PC-3 (cell line): ENCODE results near the gene CLIC1. TPM values are rescaled to one million over a fixed set of nuclear protein-coding genes. Genes with fewer than 3 reads are reported as not detected.

Experiments
- ATAC-seq: fragments of 200-7000 bp; cut with Tn5 transposase; 2 replicates; pipeline ENCODE4 v1.9.1; 2020; ENCODE audit warnings: mild to moderate bottlenecking, moderate library complexity
- BruUV-seq: library from RNA; stranded (reverse); fragments of 400-500 nt; replicated peaks from 2 replicates; lab custom pipeline; 2021; lab: Mats Ljungman, UMichigan
- CTCF ChIA-PET: fragments of 300-600 bp; sonication (Branson Sonifier 250); formaldehyde crosslinking; loops from one replicate; lab custom pipeline; 2022; ENCODE audit warnings: antibody characterized with exemption; lab: Charles Lee
- POLR2A ChIA-PET: fragments of 300-600 bp; sonication (Branson Sonifier 250); formaldehyde crosslinking; loops from one replicate; lab custom pipeline; 2022; ENCODE audit warnings: antibody characterized with exemption; ENCODE audit not compliant: unreplicated experiment; lab: Charles Lee
- DNase-seq: peaks from one replicate; pipeline ENCODE4 v3.0.0-alpha.2; 2015
- H2AFZ ChIP-seq: fragments of 300-600 bp; sonication (generic); 2 replicates; pipeline ENCODE4 v1.6.0; 2016; ENCODE audit warnings: antibody characterized with exemption, low read length
- H3F3A ChIP-seq: fragments of 300-600 bp; sonication (generic); one replicate; pipeline ENCODE4 v1.6.0; 2017; ENCODE audit warnings: antibody characterized with exemption, low read length, control low read depth, mild to moderate bottlenecking; ENCODE audit not compliant: unreplicated experiment
- H3K27ac ChIP-seq: fragments of 300-600 bp; sonication (generic); 2 replicates; pipeline ENCODE4 v1.5.1; 2016; ENCODE audit warnings: mild to moderate bottlenecking, low read length
- H3K27me3 ChIP-seq: fragments of 300-600 bp; sonication (generic); 2 replicates; pipeline ENCODE4 v1.6.1; 2016; ENCODE audit warnings: low read length, mixed read lengths
- H3K36me3 ChIP-seq: fragments of 300-600 bp; sonication (generic); 2 replicates; pipeline ENCODE4 v1.6.1; 2016; ENCODE audit warnings: low read depth, mixed run types, low read length, mixed read lengths
- H3K4me1 ChIP-seq: fragments of 300-600 bp; sonication (generic); 2 replicates; pipeline ENCODE4 v1.5.1; 2016; ENCODE audit warnings: low read length; ENCODE audit not compliant: insufficient read depth
- H3K4me2 ChIP-seq: fragments of 300-600 bp; sonication (generic); 2 replicates; pipeline ENCODE4 v1.6.0; 2016; ENCODE audit warnings: low read length
- H3K4me3 ChIP-seq: fragments of 300-600 bp; sonication (generic); 2 replicates; pipeline ENCODE4 v1.5.1; 2016; ENCODE audit warnings: mild to moderate bottlenecking, low read length, mixed read lengths
- H3K79me2 ChIP-seq: fragments of 300-600 bp; sonication (generic); 2 replicates; pipeline ENCODE4 v1.6.1; 2017; ENCODE audit warnings: low read length, mixed read lengths
- H3K9ac ChIP-seq: fragments of 300-600 bp; sonication (generic); 2 replicates; pipeline ENCODE4 v1.6.0; 2016; ENCODE audit warnings: mild to moderate bottlenecking, low read length
- H3K9me2 ChIP-seq: fragments of 300-600 bp; sonication (generic); replicated peaks from 2 replicates; pipeline ENCODE4 v1.6.1; 2016; ENCODE audit warnings: mixed run types, low read length, mixed read lengths
- H3K9me3 ChIP-seq: fragments of 300-600 bp; sonication (generic); 2 replicates; pipeline ENCODE4 v1.6.1; 2016; ENCODE audit warnings: low read length, mixed read lengths
- H4K20me1 ChIP-seq: fragments of 300-600 bp; sonication (generic); 2 replicates; pipeline ENCODE4 v1.6.1; 2016; ENCODE audit warnings: low read length, mixed read lengths
- CTCF ChIP-seq: fragments of 300-600 bp; sonication (generic); conservative IDR thresholded peaks from 2 replicates; pipeline ENCODE4 v1.5.1; 2017; ENCODE audit warnings: antibody characterized with exemption, low read depth, mild to moderate bottlenecking, low read length
- EZH2 ChIP-seq: fragments of 300-600 bp; sonication (generic); IDR thresholded peaks from one replicate; pipeline ENCODE4 v1.6.1; 2017; ENCODE audit warnings: antibody characterized with exemption, mild to moderate bottlenecking, low read length; ENCODE audit not compliant: unreplicated experiment
- EZH2phosphoT487 ChIP-seq: fragments of 300-600 bp; sonication (generic); IDR thresholded peaks from 2 replicates; pipeline ENCODE4 v1.6.1; 2018; ENCODE audit warnings: mild to moderate bottlenecking, antibody characterized with exemption, low read length, borderline replicate concordance
- intact Hi-C: fragments of 100-400 bp; cut with micrococcal nuclease; formaldehyde crosslinking; loops from 2 replicates; pipeline ENCODE4 v1.9.0; 2023
- total RNA-seq: library from RNA; depleted of rRNA; stranded (reverse); fragments of >200 nt; gene quantifications from 2 replicates; pipeline ENCODE4 v1.2.3, GENCODE V29; 2014

The CLIC1 gene
- total RNA-seq, 1 experiment from 2014 or later = 708 TPM

- intact Hi-C loops = no loop called here
- POLR2A ChIA-PET = no interaction called here
These were observed 45.2 kb upstream of the CLIC1 start for GRCh38 chr6:31781244-31782125.

GRCh38 chr6:31780507-31781243 lies 44.3 kb upstream of the CLIC1 start:
- no peak overlapping the region for H3K27ac ChIP-seq
- no peak for TF ChIP-seq EZH2
- no peak for TF ChIP-seq EZH2phosphoT487
- TF ChIP-seq CTCF = no peak
- peaks cover 57% of the 10 kb centered on the region for H3K36me3 ChIP-seq
- POLR2A ChIA-PET = interaction anchor here (0.6 kb wide), 1 partner anchor 47 kb away, joined by 3 read pairs; the partner anchor contains the start of gene HSPA1B
- no peak overlapping the region for H2AFZ ChIP-seq
- H3K9ac ChIP-seq = no peak overlapping the region
- H3K27me3 ChIP-seq = no peaks in the 10 kb centered on the region
- no peak overlapping the region for H3K4me3 ChIP-seq
- peaks cover 22% of the 10 kb centered on the region for H3K4me1 ChIP-seq
- no peak overlapping the region for H3K4me2 ChIP-seq
- no TSS peak for BruUV-seq
- no peaks in the 10 kb centered on the region for H4K20me1 ChIP-seq
- H3K79me2 ChIP-seq = no peaks in the 10 kb centered on the region
- peaks cover 3% of the 10 kb centered on the region for H3F3A ChIP-seq
- intact Hi-C loops = no loop called here
- ATAC-seq = no peak
- CTCF ChIA-PET = no interaction called here
- no peaks in the 10 kb centered on the region for H3K9me3 ChIP-seq
- no peaks in the 10 kb centered on the region for H3K9me2 ChIP-seq
- DNase-seq = no peak

More at GRCh38 chr6:31781244-31782125, 45.2 kb upstream of the CLIC1 start:
- Histone ChIP-seq H3K27ac (no peak overlapping the region), H3K36me3 (peaks cover 59% of the 10 kb centered on the region), H3K27me3 (no peaks in the 10 kb centered on the region), H3K4me1 (peaks cover 14% of the 10 kb centered on the region), H3K9me3 (no peaks in the 10 kb centered on the region), H3K4me3 (no peak overlapping the region), H3K9me2 (no peaks in the 10 kb centered on the region), H2AFZ (no peak overlapping the region), H3F3A (peaks cover 3% of the 10 kb centered on the region), H3K4me2 (no peak overlapping the region), H3K9ac (no peak overlapping the region), H3K79me2 (no peaks in the 10 kb centered on the region), H4K20me1 (no peaks in the 10 kb centered on the region)
- no peak for DNase-seq
- BruUV-seq = no TSS peak
- CTCF ChIA-PET = no interaction called here
- no peak for ATAC-seq
- TF ChIP-seq CTCF (no peak), EZH2phosphoT487 (no peak), EZH2 (no peak)
